ENCODE data around the gene RNF157.

RNF157 gene

DNA sequence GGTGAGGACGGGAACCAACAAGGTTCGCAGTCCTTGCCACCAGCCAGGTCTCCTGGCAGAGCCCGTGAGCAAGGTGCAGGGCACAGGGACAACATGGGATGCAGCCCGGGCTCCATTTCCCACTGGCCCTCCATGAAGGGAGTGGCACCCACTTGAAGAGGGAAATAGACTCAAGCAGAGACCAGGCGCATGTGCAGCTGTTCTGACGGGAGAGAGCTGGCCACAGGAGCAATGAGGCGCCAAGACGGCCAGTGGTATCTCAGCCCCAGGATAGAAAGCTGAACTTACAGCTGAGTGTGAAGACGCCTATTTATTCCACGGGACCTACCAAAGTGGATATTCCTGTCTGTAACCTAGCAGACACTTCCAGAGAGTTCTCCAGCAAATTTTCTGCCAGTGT, 91.1 kb downstream of the RNF157 start:
- no peak for TF ChIP-seq CTCF (IDR thresholded peaks at IDR 0.05; ENCODE audit: poor library complexity, severe bottlenecking)
- no peaks in the 10 kb centered on the region for H3K36me3 ChIP-seq (ENCODE audit: low read depth)
- DNase-seq (ENCODE audit: low spot score) (no peak), ATAC-seq (ENCODE audit: low read depth) (no peak)
- H3K4me3 ChIP-seq (ENCODE audit: severe bottlenecking), result no peak overlapping the region
- no peaks in the 10 kb centered on the region for H3K4me1 ChIP-seq (ENCODE audit: insufficient read depth, poor library complexity, severe bottlenecking)
- no peaks in the 10 kb centered on the region for H3K27me3 ChIP-seq (ENCODE audit: insufficient read depth, poor library complexity, severe bottlenecking)
- no peaks in the 10 kb centered on the region for H3K9me3 ChIP-seq (ENCODE audit: severe bottlenecking)
- no peak overlapping the region for H3K27ac ChIP-seq (ENCODE audit: poor library complexity, severe bottlenecking)

GRCh38 chr17:76148015-76148326, 92.3 kb downstream of the RNF157 start:
- no peaks in the 10 kb centered on the region for H3K4me1 ChIP-seq (ENCODE audit: insufficient read depth, poor library complexity, severe bottlenecking)
- no peak overlapping the region for H3K27ac ChIP-seq (ENCODE audit: poor library complexity, severe bottlenecking)
- DNase-seq (ENCODE audit: low spot score), result no peak
- peak; percentile 51 for TF ChIP-seq CTCF (IDR thresholded peaks at IDR 0.05; ENCODE audit: poor library complexity, severe bottlenecking)
- no peaks in the 10 kb centered on the region for H3K27me3 ChIP-seq (ENCODE audit: insufficient read depth, poor library complexity, severe bottlenecking)
- ATAC-seq (ENCODE audit: low read depth), result no peak
- no peaks in the 10 kb centered on the region for H3K9me3 ChIP-seq (ENCODE audit: severe bottlenecking)
- no peaks in the 10 kb centered on the region for H3K36me3 ChIP-seq (ENCODE audit: low read depth)
- H3K4me3 ChIP-seq (ENCODE audit: severe bottlenecking), result no peak overlapping the region

DNA sequence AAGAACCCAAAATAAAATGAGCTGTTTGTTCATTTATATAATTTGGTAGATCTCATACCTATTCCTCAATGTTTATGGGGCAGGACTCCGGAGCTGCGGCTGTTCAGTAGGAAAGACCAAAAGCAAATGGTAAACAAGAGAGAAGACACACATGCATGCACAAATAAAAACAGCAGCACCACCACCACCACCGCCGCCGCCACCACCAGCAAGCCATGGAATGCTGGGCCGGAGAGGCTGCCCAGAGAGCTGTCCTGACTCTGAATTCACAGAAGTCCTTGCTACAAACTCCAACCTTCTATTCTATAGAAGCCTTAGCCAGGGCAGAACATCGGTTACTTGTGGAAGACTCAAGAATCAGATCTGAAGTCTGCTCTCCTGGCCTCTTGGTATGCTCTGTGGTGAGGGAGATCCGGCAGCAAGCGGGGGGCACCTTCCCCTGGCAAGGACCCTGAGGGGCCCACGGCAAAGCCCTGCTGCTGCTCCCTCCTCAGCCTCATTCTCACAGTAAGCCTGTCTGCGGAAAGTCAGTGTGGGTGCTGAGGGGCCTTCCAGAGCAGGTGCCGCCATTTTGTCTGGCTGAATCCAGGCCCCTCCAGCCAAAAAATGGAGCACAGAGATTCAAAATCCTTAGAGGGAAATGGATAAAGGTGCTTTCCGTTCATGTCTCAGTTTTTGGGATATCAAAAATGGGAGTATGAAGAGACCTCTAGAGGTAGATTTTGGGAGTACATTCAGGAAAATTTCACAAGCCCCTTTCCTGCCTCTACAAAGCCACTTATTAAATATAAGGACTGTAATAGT, 92.9 kb downstream of the RNF157 start:
- Histone ChIP-seq H3K4me1 (ENCODE audit: insufficient read depth, poor library complexity, severe bottlenecking) (no peaks in the 10 kb centered on the region), H3K9me3 (ENCODE audit: severe bottlenecking) (no peaks in the 10 kb centered on the region), H3K36me3 (ENCODE audit: low read depth) (no peaks in the 10 kb centered on the region), H3K27ac (ENCODE audit: poor library complexity, severe bottlenecking) (no peak overlapping the region), H3K4me3 (ENCODE audit: severe bottlenecking) (no peak overlapping the region), H3K27me3 (ENCODE audit: insufficient read depth, poor library complexity, severe bottlenecking) (no peaks in the 10 kb centered on the region)
- ATAC-seq (ENCODE audit: low read depth) (no peak), DNase-seq (ENCODE audit: low spot score) (no peak)
- TF ChIP-seq CTCF (IDR thresholded peaks at IDR 0.05; ENCODE audit: poor library complexity, severe bottlenecking), result peak; percentile 77

GRCh38 chr17:76146053-76146851, 94.0 kb downstream of the RNF157 start:
- DNase-seq (ENCODE audit: low spot score) (no peak), ATAC-seq (ENCODE audit: low read depth) (no peak)
- Histone ChIP-seq H3K4me3 (ENCODE audit: severe bottlenecking) (no peak overlapping the region), H3K27ac (ENCODE audit: poor library complexity, severe bottlenecking) (no peak overlapping the region), H3K36me3 (ENCODE audit: low read depth) (no peaks in the 10 kb centered on the region), H3K4me1 (ENCODE audit: insufficient read depth, poor library complexity, severe bottlenecking) (no peaks in the 10 kb centered on the region), H3K9me3 (ENCODE audit: severe bottlenecking) (no peaks in the 10 kb centered on the region), H3K27me3 (ENCODE audit: insufficient read depth, poor library complexity, severe bottlenecking) (no peaks in the 10 kb centered on the region)
- TF ChIP-seq CTCF (IDR thresholded peaks at IDR 0.05; ENCODE audit: poor library complexity, severe bottlenecking), result no peak
